G401.6 (cell line): Measurements from ENCODE around the gene RAPGEF6.
"Not testable (repeated sequence)": the region's sequence is repeated elsewhere in the genome, so short reads cannot be mapped to it uniquely, and the experiment has no call there.

Experiments used
- FAIRE-seq: peaks from 2 replicates; lab custom pipeline; 2012; peaks lifted over from hg19 to GRCh38; lab: Jason Lieb, UNC

Gene RAPGEF6

DNA sequence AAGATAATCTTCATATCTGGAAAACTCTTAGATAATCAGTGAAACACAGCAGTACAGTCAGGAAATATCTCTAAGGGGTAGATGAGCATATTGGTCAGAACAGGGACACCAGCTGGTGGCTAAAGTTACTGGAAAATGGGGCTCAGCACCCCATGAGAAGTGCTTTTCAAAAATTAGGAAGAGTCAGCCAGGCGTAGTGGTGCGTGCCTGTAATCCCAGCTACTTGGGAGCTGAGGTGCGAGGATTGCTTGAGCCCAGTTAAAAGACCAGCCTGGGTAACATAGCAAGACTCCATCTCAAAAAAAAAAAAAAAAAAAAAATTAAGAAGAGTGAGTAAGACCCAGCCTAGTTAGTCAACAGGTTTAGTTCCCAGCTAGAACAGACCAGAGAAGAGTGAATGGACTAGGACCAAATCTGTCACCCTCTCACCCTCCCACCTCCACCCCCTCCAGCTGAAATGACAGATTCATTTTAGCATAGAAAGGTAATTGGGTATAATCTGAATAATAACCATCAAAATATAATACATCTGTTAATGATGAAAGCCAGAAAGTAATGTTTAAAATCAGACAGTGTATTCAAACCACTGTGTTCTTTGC lies 250.3 kb downstream of the RAPGEF6 start:
- no peak for FAIRE-seq

DNA sequence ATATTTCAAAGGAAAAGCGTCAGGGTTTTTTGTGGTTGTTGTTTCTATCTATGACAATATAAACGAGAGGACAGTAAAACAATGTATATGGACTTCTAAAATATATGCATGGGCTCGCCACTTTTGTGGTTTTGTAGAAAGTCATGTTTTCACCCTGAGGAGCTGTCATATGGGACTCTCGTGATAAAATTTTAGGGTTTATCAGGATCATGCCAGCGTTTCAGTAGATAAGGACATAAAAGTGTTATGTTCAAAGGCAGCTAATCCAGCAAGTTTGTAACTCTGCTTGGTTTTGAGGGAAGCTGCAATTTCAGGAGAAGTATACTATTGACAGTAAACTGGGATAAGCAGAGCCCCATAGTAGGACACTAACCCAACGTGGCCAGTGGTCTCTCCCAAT lies 250.9 kb downstream of the RAPGEF6 start:
- FAIRE-seq = no peak

DNA sequence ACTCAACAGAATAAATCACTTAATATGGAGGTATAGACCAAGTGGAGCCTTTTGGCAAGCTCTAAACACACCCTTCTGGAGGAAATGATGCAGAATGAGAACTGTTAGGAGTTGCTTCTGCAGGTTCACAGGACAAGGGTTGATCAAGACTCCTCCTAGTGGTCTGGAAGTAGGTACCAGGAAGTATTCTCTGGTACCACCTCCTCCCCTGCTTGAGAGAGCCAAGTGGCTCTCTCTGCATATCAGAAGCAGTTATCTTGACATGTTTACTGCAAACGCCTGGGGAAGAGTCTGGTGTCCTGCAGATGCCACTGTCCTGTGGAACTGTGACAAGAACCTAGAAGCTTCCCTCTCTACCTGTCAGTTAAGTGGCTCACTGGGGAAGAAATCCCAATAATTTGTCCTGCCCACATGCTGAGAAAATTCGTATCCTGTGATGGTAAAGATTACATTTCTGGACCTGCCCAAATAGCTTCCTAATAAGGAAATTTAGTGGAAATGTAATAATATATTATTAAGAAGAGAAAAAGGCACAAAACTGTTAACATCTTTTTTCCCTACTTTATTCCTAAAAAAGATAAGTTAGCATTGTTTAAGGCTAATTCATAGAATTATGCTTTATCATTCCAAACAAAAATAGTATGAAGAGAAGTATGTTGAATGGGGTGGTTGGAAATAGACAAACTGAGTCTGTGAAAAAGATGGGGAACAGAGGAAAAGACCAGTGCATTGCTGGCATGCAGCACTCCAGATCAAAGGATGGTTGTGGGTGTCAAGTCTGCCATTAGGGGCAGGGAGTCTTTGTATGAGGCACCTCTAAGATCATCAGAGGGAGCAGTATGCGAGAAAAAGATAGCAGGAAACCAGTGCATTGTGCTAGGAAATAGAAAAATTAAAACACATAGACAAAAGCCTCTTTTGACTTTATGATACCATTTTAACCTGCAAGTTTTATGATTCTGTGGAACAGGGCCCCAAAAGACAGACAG lies 252.3 kb downstream of the RAPGEF6 start:
- FAIRE-seq = peak; percentile 76

DNA sequence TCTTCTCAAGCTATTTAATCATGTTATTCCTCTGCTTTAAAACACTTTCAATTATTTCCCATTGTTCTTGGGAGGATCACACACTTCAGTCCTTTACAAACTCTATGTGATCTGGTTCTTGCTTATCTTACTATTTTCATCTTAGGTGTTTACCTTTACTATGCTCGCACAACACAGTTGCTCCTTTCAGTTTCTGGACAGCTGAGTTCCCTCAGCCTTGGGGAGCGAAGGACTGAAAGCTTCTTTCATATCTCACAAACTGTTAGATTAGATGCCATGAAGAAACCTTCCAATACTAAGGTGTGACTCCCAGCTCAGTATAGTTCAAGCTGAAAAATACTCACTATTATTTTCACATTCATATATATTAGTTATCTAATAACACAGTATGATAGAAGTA lies 253.3 kb downstream of the RAPGEF6 start:
- FAIRE-seq = no peak

DNA sequence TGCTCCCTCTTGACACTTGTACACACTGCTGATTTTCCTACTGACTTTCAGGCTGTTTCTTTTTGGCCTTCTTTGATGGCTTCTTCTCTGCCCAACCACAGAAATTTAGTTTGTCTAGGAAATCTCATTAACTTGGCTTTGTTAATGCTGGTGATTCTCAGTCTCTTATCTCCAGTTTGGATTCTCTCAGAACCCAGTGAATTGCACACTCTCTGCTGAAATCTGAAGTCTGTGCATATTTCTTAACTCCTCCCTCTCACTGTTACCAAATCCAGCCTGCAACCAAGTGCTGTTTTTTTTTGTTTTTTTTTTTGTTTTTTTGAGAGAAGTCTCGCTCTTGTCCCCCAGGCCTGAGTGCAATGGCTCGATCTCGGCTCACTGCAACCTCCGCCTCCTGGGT lies 254.0 kb downstream of the RAPGEF6 start:
- no peak for FAIRE-seq

DNA sequence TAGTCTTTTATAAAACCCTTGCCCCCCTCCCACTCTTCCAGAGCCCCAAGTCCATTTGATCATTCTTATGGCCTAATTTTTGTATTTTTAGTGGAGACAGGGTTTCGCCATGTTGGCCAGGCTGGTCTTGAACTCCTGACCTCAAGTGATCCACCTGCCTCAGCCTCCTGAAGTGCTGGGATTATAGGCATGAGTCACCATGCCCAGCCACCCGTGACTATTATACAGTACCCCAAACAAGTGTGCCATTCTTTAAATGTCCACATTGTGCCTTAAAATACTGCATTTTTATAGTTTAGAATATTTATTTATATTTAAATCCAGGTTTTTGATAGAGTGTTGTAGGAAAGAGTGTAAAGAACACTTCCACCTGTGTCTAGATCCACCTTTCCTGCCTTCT lies 254.8 kb downstream of the RAPGEF6 start:
- not testable (repeated sequence) for FAIRE-seq

DNA sequence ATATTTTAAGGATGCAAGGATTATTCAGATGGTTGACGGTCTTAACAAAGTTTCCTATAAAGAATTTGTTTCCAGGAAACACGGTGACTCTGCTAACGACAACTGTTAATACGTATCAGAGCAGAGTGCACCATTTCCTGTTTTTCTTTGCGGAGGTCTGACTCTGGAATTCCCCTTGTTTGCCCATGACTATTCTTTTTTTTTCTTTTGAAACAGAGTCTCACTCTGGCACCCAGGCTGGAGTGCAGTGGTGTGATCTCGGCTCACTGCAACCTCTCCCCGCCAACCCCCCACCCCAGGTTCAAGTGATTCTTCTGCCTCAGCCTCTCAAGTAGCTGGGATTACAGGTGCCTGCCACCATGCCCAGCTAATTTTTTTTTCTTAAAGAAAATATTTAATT lies 255.3 kb downstream of the RAPGEF6 start:
- no peak for FAIRE-seq

DNA sequence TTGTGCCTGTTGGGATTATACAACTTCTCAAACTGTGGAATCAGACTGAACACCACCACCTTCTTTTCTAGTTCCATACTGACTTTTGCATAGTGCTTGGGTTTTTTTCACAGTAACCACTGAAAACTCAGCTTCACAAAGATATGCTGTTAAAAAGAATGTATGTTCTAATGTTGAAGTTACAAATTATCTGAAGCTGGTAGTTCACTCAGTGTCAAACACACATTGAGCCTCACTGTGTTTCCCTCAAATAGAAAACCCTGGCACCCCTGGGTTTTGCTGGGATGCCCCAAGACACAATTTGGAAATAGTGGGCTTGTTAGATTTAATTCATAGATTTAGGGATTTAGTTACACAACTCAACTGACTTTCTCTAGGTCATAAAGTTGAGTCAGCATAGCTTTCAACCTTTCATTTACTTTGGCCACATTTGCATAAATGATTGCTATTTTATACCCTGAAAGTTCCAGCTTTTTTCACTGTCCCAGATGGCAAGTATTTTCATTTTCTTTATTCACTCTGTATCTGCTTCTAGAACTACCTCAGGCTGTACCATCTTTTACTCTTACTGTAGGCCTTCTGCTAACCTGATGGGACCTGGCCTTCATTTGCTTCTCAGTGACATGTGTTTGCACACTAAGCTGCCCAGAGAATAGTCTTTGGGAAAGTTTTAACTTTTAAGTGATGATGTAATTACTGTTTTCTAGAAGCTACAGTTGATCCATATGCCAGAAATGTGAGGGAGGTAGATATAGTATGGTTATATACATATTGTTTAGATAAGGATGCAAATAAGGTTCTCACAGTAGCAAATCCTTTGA lies 256.1 kb downstream of the RAPGEF6 start:
- no peak for FAIRE-seq

DNA sequence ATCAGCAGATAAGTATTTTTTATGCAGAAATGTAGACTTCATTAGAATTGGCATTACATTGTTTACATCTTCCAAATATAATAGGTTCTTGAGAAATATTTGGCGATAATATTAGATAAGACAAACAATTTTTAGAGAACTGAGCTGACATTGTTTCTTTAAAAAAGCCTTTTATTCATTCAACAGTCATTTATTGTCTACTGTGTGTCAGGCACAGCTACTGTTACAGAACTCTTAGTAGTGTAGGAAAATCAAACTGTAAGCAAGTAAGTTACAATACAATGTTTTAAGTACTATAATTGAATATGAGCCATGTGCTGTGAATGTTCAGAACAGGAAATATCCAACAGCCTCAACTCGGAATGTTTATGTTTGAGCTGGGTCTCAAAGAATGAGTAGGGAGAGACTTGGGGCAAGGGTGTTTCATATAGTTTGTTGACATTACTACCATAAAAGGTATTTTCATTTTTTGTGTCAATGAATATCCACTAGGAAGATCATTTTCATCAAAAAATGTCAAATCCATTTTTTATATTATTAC lies 257.2 kb downstream of the RAPGEF6 start:
- no peak for FAIRE-seq

DNA sequence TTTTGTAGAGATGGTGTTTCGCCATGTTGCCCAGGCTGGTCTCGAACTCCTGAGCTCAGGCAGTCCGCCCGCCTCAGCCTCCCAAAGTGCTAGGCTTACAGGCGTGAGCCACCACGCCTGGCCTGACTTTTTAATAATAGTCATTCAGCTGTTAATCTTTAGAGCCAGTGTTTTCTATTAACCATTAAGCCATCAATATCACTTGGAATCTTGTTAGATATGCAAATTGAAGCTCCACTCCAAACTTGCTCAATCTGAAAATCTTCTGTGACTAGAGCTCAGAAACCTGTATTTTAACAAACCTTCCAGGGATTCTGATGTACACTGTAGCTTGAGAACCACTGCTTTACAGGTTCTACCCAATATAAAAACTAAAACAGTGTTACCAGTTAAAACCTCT lies 257.7 kb downstream of the RAPGEF6 start:
- FAIRE-seq = no peak

DNA sequence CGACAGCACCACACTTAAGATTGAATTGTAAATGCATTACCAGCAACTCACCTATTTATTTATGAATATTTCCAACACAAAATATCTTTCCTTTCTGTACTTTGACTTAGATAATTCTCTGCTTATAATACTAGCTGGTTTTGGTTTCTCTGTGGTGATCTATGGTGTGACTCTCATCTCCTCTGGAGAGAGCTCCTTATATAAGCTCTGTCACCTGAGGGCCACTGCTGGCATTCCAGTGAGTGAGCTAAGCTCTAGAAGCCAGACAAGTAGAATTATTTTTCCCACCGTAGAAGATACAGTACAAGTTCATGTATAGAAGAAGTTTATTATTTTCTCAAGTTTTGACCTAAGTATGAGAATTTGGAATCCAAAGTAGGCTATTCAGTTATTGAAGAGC lies 259.7 kb downstream of the RAPGEF6 start:
- FAIRE-seq = no peak
